Anterior cingulate cortex (tissue), 58 donors: ENCODE measurements around the gene TMEM213.
"Not testable (repeated sequence)": the region's sequence is repeated elsewhere in the genome, so short reads cannot be mapped to it uniquely, and the experiment has no call there.

Experiments
- DNase-seq, 58 donors: peaks; one replicate each; lab custom pipeline; 2025; lab: John Stamatoyannopoulos, UW

The TMEM213 gene

DNA sequence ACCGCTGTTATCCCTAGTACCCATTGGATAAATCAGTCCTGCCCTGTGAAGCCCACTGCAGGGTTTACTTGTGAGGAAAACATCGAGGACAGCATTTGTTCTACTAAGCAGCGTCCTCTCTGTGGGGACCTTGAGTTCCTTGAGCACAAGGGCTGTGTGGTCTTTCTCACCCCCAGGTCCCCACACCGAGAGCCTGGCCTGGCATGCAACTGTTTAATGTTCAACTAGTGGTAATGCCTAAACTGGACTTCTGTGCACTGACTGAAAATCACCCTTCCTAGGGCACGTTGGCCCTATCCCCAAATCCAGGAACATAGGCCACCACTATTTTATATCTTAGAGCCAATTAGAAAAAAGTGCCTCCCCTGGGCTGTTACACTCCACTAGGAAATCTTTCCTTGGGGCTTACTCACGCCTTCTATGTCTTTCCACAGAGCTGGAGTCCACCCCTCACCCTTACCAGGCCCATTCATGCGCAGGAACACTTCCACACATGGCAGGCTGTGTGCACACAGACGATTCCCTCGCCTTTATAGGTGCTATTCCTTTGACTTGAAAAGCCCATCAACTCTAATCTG lies 1.7 kb upstream of the TMEM213 start:
- DNase-seq: no peak

DNA sequence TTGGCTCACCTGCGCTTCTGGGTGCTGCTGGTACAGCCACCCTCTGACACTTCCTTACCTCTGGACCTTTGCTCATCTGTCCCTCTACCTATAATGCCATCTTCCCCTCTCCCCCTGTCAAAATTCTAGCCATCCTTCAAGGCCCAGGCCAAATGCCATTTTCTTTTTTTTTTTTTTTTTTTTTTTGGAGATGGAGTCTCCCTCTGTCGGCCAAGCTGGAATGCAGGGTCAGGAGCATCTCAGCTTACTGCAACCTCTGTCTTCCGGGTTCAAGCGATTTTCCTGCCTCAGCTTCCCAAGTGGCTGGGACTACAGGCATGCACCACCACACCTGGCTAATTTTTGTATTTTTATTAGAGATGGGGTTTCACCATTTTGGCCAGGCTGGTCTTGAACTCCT lies 748 bp upstream of the TMEM213 start:
- not testable (repeated sequence) for DNase-seq

DNA sequence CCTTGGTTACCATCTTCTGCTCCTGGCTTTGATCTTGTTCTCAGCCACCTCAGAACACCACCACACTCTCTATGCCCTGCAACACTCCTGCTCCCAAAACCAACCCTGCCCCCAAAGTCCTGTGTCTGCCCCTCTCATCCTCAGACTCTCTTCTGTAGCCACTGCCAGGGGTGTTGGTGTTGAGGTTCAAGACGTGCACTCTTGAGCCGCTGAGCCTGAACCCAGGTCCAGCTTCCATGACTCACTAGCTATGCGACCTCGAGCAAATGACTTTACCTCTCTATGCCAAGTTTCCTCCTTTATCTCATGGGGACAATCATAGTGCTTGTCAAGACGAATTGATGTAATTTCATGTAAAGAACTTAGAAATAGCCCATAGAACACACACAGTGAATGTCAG lies 1.0 kb downstream of the TMEM213 start:
- DNase-seq: no peak

DNA sequence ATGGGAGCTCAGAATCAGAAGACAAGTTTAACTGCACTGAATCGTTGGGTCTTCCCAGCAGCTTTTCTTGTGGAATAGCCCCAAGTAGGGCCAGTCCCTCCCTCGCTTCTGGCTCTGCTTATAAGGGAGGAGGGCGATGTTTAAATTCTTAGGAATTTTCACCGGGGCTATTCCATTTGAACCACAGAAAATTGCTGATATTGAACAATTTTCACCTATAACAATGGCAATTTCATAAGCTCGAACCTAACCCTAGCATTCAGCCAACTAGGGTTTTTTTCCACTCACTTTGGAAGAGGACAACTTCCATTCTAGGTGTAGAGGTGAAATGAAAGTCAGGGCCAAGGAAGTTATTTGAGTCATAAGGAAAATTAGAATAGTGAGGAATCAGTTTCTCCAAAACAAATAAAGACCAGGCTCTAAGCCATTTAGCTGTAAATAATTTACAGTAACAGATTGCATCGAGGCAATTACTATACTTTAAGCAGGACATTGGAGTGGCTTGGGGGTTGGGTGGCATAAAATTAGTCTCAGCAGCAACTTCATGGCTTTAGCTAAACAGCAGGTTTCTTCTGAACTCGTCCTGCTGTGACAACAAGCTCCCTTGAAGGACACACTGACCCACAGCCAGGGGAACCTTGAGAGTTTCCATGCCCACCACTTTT lies 1.7 kb downstream of the TMEM213 start:
- no peak for DNase-seq

GRCh38 chr7:138801256-138801655 lies 3.5 kb downstream of the TMEM213 start:
- DNase-seq: peak in 15 of 58 donors; percentile 0 to 47 (median 11)

- no peak for DNase-seq
Measured at GRCh38 chr7:138802706-138803105, 4.9 kb downstream of the TMEM213 start.

DNA sequence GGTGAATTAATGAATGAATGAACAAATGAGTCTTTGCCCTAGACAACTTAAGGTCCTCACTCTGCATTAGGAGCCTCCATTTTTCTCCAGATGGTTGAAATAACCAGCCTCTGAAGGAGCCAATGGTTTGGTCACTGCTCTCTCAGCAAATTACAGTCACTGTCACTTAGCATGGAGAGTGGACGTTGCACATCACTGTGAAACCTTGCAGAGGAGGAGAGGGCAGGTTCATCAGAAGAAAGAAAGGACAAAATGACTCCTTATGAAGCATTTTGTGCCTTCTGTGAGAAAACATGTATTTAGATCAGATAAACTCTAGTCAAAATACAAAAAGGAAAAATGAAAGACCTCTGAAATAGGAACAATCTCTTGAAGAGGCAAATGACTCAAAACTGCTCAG lies 6.8 kb downstream of the TMEM213 start:
- no peak for DNase-seq

DNA sequence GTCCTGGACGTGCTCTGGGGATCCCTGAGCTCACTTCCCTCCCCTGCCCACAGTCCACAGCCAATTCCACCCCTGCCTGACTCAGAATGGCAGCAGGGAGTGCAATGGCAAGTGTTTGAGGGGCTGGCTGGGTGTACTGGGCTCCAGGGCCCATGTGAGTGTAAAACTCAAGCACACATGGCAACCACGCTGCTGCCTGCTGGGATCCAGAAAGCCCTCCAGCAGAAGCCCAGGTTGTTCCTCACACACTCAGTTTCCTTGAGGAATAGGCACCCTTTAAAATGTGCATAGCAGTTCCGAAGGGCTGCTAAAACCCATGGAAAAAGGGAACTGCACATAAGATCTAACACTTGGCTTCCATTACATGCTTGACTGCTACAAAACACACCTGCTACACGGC lies 11.6 kb downstream of the TMEM213 start:
- DNase-seq: no peak

- DNase-seq: not testable (repeated sequence)
Measured at GRCh38 chr7:138811327-138811726, 13.5 kb downstream of the TMEM213 start.

GRCh38 chr7:138813945-138814344 lies 16.2 kb downstream of the TMEM213 start:
- no peak for DNase-seq

DNA sequence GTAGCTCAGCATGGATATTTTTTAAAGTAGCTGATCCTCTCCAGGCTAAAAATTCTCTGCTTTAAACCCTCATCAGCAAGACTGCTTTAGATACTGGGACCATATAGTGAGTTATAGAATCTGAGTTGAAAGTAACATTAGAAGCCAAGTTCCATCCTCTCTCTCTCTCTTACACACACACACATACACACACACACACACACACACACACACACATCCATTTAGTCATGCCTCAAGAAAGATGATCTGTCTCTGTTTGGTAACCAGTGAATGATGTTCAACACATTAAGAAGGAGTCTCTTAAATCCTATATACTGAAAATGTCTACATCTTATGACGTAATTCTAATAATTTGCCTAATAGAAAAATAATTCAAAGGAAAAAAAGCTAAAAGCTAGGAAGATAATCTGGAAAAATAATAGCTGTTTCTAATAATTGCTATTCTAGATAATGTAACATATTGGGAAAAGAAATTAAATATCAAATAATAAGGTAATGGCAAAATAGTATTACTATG lies 17.1 kb downstream of the TMEM213 start:
- no peak for DNase-seq

DNA sequence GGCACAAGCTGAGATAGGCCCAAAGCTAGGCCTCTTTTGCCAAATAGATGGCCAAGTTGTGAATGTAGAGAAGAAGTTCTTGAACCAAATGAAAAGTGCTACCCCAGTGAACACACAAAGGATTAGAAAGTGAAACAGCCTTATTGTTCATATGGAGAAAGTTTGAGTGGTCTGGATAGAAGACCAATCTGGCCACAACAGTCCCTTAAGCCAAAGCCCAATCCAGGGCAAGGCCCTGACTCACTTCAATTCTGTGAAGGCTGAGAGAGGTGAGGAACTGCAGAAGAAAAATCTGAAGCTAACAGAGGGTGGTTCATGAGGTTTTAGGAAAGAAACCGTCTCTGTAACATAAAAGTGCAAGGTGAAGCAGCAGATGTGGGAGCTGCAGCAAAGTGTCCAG lies 18.9 kb downstream of the TMEM213 start:
- no peak for DNase-seq

DNA sequence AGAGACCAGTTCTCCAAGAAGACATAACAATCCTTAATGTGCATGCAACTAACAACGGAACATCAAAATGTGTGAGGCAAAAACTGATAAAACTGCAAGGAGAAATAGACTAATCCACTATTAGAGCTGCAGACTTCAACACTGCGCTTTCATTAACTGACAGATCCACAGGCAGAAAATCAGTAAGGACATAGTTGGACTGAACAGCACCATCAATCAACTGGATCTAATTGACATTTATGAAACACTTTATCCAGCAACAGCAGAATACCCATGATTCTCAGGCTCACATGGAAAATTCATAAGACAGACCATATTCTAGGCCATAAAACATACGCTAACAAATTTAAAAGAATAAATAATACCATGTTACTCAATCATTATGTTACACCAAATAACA lies 21.8 kb downstream of the TMEM213 start:
- no peak for DNase-seq

DNA sequence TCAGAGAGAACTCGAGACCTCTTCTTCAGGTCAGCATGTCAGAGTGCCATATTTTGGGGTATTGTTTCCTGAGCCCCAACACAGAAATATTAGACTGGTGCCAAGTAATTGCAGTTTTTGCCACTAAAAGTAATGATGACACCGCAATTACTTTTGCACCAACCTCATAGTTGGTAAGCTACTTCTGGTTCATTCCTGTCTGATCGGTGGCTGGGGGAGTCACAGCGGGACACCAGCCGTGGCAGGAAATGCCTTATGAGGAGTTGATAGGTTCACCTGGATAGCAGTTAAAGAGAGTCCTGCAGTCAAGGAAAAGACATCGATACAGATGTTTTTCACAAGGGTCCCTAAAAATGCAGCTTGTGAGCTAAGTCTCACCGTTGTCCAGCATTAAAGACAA lies 24.1 kb downstream of the TMEM213 start:
- DNase-seq: no peak

GRCh38 chr7:138822867-138823535 lies 25.2 kb downstream of the TMEM213 start:
- DNase-seq: no peak

GRCh38 chr7:138825049-138825721 lies 27.4 kb downstream of the TMEM213 start:
- no peak for DNase-seq

- DNase-seq: no peak
Measured at GRCh38 chr7:138828302-138828701, 30.5 kb downstream of the TMEM213 start.

- no peak for DNase-seq
Measured at GRCh38 chr7:138829335-138829734, 31.5 kb downstream of the TMEM213 start.

- no peak for DNase-seq
Measured at GRCh38 chr7:138832966-138833365, 35.2 kb downstream of the TMEM213 start.

- DNase-seq: no peak
Measured at GRCh38 chr7:138833596-138833995, 35.8 kb downstream of the TMEM213 start.

- DNase-seq: no peak
Measured at GRCh38 chr7:138834583-138834982, 36.8 kb downstream of the TMEM213 start.
